GM20000 (cell line): ENCODE measurements around the gene EXOC3L1.

Experiments used
- DNase-seq: peaks from one replicate; pipeline ENCODE4 v3.0.0; 2012; ENCODE audit warnings: low spot score
- CTCF ChIP-seq: IDR thresholded peaks from 2 replicates; pipeline ENCODE4 v1.5.1; 2012; ENCODE audit warnings: mild to moderate bottlenecking, control low read depth; ENCODE audit errors: extremely low read depth, missing control alignments

The EXOC3L1 gene

GRCh38 chr16:67184453-67184994 is 5.4 kb downstream of the EXOC3L1 start:
- peak; percentile 47 for DNase-seq

GRCh38 chr16:67183627-67184452 is 6.1 kb downstream of the EXOC3L1 start, which contains the start of gene MATCAP1:
Gene MATCAP1 (minus strand): TSS chr16:67183963. CDS start chr16:67180610, 3,353 bp downstream.
- peak; percentile 100 for DNase-seq
- TF ChIP-seq CTCF = no peak

More at GRCh38 chr16:67184453-67184994, 5.4 kb downstream of the EXOC3L1 start:
- no peak for TF ChIP-seq CTCF

- no peak for DNase-seq
- no peak for TF ChIP-seq CTCF
Measured at GRCh38 chr16:67183284-67183626, 6.7 kb downstream of the EXOC3L1 start.

GRCh38 chr16:67182288-67182687 is 7.6 kb downstream of the EXOC3L1 start:
- DNase-seq = no peak
- no peak for TF ChIP-seq CTCF

- DNase-seq = no peak
- no peak for TF ChIP-seq CTCF
Measured at GRCh38 chr16:67181346-67181745, 8.6 kb downstream of the EXOC3L1 start.

GRCh38 chr16:67180166-67180565 is 9.8 kb downstream of the EXOC3L1 start:
- no peak for DNase-seq
- no peak for TF ChIP-seq CTCF

GRCh38 chr16:67179421-67180080 is 10.4 kb downstream of the EXOC3L1 start:
- TF ChIP-seq CTCF = no peak
- no peak for DNase-seq
